KG1 (cell line): ENCODE data around the gene PLXDC2.
"Not testable (repeated sequence)": the region's sequence is repeated elsewhere in the genome, so short reads cannot be mapped to it uniquely, and the experiment has no call there.

Experiments
- DNase-seq: peaks from one replicate; lab custom pipeline; 2025; lab: John Stamatoyannopoulos, UW

The PLXDC2 gene

DNA sequence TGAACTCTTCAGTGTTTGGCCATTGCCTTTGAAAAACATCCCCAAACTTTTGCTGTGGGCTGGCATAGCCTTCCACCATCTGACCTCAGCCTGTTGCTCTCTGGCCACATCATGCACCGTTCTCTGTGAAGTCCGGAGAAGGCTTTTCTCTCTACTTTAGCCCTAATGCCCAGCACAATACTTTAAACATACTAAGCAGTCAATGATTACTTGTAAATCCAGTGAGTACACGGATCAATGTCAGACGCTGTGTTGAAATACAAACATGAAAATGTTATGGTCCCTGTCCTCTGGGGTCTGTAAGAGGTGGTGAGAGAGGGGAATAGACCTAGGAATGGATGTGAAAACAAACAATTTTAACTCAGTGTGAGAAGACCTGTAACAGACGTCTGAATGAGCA, 297.9 kb downstream of the PLXDC2 start:
- no peak for DNase-seq

DNA sequence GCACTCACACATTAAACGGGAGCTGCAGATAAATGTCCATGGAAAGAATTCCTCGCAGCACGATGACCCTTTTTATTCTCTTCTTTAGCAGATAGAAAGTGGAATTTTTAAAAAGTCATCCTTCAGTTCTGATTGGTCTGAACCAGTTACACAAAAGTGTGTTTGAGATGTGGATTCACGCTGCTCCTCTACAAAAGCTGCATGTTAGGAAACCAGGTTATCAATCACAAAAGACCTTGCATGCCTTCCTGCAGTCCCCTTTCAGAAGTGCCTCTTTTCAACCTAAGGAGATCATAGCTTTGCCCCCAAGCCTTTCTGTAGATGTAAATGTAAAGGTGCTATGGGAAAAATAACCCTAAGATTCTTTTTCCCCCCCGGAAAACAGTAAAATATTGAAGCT, 299.7 kb downstream of the PLXDC2 start:
- no peak for DNase-seq

DNA sequence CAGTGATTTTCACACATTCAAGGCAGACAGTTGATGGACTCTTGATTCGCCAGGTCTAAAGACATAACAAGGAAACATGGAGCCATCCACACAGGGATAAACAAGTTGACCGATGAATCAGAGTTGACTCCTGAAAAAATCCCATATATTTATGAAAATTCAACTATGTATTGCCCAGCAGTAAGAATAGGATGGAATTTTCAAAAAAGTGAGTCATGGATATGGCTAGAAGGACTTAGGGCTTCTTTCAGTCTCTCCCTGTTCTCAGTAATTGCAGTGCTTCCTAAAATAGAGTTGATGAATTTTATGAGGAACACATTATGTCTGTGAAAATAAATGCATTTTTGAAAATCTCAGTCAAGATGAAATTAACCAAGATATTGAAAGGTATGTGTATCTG, 301.2 kb downstream of the PLXDC2 start:
- DNase-seq: no peak

DNA sequence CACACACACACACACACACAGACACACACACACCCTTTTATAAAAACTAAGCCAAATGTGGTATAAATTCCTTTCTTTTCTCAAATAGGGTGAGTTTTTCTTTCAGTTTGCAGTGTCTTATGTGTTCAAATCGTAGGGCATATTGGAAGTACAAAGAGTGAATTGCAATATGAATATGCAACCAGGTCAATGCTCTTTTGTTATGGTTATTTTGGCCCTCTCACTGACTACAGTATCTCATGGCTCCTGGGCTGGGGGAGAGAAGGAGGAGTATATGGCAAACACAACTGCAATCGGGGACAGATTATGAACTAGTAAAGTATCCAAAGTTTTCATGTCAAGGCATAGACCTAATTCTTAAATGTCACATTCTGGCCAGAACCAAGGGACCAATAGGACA, 301.9 kb downstream of the PLXDC2 start:
- DNase-seq: no peak

DNA sequence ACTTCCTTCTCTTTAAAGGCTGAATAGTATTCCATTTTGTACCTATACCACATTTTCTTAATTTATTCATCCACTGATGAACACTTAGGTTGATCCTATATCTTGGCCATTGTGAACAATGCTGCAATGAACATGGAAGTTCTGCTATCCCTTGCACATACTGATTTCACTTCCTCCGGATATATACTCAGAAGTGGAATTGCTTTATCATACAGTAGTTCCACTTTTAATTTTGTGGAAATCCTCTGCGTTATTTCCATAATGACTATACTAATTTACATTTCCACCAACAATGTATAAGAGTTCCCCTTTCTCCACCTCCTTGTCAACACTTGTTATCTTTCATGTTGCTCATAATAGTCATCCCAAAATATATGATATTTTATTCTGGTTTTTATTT, 312.6 kb downstream of the PLXDC2 start:
- DNase-seq: no peak

DNA sequence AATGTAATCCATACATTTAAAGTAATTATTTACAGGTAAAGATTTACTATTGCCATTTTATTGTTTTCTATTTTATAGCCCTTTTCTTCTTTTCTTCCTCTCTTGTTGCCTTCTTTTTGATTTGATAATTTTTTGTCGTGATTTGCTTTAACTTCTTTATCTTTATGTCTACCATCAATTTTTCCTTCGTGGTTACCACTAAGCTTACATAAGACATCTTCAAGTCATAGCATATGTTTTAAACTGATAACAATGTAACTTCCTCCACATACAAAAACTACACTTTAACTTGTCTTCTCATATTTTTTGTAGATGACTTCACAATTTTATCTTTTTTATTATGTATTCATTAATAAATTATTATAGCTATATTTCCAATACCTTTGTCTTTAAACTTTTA, 316.6 kb downstream of the PLXDC2 start:
- no peak for DNase-seq

DNA sequence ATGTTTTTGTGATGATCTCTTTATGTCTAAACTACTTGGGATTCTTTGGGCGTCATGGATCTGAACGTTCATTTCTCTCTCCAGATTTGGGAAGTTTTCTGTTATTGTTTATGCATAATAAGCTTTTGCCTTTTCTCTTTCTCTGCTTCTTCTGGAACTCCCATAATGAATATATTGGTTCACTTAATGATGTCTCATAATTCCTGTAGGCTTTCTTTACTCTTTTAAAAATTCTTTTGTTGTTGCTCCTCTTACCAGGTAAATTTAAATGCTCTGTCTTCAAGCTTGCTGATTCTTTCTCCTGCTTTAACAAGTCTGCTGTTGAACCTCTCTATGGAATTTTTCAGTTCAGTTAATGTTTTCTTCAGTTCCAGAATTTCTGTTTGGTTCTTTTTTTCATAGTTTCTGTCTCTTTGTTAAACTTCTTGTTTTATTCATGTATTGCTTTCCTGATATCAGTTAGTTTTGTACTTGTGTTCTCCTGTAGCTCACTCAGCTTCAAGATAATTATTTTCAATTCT, 317.5 kb downstream of the PLXDC2 start:
- DNase-seq: no peak

DNA sequence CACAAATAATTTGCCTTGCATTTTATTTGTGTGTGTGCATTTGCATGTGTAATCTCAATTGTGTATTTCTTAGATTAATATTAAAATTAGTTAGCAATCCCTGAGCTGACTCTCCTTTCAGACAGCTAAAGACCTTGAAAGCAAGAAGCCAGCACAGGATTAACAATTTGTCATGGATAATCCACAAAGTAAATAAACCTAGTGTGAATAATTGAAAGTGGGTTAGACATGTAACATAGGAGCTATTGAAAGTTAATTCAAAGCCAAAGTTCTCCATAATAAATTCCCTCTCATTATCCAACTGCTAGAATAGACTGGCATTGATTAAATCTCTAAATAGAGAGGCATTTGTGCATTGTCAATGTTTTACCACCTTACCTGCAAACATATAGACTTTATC, 326.1 kb downstream of the PLXDC2 start:
- DNase-seq: no peak

DNA sequence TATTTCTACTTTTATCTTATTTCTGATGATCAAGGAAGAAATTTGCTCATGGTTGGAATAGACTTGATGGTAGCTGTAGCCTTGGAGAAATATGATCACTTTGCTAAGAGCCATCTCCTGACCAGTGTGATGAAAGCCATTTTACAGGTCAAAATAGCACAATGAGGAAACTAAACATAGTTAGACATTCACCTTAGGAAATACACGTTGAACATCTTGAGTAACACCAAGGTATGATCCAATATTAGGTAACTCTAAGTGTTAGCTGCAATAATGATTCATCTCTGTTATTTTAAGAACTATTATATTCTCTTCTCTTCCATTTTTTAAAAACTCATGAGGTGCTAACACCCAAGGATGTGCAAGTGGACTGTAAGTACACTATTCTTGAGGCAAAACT, 328.0 kb downstream of the PLXDC2 start:
- DNase-seq: no peak

DNA sequence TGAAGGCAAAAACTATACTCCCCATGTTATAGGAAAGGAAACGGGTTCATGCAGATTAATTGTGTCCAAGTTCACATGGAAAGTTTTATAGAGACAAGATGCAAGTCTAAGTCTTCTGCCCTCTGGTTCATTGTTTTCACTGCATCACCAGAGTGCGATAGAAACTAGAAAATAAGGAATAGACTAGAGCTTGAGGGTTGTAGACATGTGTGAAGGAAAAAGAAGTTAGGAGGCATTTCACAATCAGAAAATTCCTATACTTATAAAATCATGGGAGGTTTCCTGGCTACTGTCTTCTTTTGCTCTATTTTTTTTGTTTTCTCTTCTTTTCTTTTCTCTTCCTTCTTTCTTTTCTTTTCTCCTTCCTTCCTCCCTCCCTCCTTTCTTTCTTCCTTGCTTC, 329.8 kb downstream of the PLXDC2 start:
- no peak for DNase-seq

DNA sequence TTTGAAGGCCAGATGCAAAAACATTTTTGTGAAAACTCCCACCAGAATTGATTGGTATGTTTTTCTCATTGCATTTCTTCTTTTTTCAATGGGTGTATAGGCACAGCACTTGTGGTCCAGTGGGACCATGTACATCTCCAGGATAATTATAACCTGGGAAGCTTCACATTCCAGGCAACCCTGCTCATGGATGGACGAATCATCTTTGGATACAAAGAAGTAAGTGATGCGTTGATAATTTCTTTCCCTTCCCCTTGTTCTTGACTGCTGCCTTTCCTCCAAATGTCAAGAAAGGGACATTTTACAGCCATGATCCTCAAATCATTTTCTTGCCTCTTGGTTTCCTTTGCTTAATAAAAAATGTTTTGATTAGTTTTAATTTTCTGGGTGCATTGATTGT, 331.5 kb downstream of the PLXDC2 start:
- DNase-seq: no peak

DNA sequence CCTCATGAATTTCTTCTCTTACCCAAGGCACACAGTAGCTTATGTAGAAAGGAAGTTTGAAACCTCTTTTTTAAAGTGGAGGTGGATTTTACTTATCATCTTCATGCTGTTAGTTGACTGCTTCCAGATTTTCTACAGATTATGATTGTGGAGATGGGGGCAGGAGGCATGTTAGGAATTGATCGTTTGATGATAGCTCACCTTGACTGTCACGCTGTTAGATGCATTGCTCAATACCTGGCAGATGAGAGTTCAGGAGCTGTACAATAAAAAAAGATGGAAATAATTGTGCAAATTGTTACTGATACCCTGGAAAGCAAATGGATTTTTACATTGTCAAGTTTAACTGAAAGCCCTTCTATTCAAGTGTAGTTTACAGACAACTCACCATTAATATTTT, 340.3 kb downstream of the PLXDC2 start:
- DNase-seq: no peak

DNA sequence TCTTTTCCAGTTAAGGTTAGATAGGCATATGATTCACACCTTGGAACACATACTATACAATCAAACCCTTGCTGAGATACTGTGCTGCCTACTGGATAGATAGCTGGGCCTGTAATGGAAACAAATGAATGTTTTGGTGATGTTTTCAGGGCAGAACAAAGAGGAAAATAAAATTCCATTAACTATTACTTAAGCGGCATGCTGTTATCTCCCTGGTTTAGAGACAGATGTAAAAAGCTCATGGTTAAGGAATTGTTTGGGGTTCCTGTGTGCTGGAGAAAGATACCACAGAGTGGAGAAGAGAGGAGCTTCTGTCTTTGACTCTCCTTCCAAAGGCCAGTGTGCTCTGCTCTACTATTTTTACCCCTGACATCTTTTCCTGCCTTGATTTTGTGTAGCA, 341.1 kb downstream of the PLXDC2 start:
- DNase-seq: no peak

DNA sequence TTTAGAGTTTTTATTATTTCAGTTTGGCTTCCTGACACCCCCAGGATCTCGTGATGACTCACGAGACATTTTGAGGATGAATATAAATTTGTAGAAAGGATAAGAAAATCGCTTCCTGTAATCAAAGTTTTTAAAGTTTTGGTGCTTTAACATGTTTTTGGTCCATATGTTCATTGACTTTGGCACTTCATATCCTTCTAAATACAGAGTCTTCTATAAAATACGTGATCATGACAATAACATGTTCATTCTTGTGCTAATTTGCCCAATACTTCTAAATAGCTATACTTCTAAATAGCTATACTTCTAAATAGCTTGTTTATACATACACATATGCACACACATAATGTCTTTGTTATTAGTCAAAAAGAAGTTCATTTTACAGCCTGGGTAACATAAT, 341.9 kb downstream of the PLXDC2 start:
- no peak for DNase-seq

DNA sequence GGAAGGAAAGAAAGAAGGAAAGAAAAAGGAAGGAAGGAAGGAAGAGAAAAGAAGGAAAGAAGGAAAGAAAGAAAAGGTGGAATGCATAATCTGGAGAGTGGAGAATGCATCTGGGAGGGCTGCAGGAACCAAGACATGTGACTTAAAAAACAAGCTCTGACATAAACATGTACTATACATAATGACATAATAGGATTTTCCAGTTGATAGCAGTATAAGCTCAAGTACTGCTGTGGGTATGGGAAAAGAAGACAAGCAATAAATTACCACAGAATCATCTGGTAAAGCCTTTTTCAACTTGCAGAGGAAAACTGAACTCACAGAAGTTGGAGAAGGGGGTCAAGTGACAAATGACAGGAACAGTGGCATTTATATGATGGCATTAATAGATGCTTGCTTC, 345.9 kb downstream of the PLXDC2 start:
- DNase-seq: no peak

DNA sequence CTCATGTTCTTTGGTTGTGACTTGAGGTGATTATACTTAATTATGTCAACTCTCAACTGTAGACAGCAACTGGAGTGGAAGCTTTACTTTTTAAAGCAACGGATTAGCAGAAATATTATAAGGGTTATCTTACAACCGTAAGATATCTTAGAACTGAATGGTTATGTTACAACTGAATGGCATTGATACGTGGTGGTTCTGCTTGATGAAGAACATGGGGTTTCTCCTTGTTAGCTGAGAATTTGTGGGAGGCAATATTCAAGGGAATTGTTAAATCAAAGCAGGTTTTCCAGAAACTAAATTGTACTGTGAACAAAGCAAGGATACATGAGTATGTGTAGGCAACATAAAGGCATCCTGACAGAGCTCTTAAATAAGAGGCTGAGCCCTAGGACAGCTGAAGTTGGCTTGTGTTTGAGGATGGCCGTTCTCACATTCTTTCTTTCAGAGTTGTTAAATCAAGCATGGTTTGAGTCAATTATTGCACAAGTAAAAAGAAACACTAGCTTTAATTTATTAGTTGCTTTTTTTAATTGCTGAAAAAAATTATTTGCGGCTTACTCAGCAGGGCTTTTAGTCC, 350.0 kb downstream of the PLXDC2 start:
- no peak for DNase-seq

DNA sequence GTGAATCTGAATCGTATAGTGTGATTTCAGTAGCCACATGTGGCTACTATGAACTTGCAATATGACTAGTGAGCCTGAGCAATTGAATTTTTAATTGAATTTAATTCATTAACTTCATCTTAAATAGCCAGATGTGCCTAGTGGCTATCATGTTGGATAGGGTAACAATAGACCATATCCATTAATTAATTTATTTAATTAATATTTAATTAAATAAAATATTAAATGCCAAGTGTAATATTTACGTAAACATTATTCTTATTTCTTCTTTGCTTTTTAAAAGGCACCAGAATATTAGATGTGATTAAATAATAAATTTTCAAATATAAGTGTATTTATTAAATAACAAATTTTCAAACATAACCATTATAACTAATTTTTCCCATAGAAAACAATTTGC, 354.4 kb downstream of the PLXDC2 start:
- DNase-seq: no peak

DNA sequence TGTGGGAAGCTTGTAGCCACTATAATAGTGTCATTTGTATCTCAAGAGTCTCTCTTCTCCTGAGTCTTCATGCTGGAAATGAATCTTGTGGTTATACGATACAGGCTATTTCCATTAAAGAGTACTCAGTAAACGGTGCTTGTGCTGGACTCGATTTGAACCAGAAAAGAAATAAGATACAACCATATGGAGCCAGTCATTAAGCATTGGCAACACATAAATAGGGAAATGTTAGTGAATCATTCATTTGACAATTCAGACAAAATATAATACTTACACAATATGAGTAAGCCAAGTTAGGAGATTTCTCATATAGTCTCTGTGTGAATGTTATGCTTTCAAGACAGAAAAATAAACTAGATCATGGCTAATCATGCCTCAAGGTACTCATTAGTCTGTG, 356.8 kb downstream of the PLXDC2 start:
- DNase-seq: no peak

DNA sequence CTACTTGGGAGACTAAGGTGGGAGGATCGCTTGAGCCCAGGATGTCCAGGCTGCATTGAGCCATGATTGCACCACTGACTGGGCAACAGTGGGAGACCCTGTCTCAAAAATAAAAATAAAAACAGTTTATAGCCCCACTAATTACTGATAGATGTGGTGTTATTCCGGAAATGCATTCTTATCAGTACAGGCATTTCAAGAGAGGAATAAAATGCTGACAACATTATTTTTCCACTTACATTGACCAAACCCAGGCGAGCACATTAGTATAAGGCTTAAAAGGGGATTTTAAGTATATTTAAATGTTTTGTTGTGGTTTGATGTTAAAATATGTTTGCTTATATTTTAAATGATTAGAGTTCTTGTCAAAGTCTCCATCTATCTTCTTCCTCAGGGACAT, 359.5 kb downstream of the PLXDC2 start:
- DNase-seq: no peak

DNA sequence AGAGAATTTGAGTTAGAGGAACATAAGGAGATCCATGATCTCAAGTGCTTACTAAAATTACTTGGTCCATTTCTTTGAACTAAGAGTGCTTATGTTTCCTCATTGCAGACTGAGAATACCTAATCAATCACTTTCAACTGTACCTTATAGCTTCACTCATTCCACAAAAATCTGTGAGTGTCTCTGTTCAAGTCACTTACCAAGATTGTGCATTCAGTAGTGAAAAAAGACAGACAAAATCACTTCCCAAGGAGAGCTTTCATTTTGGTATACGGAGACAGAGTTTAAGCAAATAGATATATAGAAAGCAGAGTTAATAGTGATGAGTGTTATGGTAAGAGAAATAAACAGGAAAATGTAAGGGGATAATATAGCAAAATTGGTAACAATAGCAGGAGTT, 364.5 kb downstream of the PLXDC2 start:
- DNase-seq: no peak

DNA sequence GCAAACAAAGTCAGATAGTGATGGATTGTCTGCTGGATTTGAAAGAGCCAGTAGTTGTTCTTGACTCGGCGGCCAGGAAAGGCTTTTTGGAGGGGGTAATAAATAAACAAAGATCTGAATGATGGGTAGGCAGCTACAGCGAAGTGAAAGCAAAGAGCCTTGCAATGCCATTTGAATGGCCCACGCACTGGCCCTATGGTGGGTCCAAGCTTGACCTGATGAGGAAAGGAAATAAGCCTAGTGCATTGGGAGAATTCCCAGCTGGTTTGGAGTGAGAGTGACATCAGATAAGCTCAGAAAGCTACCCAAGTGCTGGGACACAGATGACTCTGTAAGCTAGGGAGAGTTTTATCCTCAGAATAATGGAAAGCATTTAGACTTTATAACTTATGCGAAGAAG, 365.2 kb downstream of the PLXDC2 start:
- DNase-seq: no peak

DNA sequence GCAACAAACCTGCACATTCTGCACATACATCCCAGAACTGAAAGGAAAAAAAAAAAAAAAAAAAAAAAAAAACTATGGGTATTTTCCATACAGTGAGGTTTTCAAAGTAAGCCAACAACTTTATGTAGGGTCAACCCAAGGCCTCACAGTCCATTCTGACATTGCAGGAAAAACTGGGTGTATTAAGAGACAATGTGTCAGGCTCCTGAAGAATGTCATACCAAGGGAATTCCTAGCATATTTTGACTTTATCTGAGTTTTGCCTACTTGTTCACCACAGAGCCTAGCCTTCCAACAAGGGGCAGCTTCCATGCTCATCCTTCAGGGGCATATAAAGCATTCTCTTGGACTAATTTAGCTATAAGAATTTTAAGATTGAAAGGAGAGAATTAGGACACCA, 368.9 kb downstream of the PLXDC2 start:
- no peak for DNase-seq

DNA sequence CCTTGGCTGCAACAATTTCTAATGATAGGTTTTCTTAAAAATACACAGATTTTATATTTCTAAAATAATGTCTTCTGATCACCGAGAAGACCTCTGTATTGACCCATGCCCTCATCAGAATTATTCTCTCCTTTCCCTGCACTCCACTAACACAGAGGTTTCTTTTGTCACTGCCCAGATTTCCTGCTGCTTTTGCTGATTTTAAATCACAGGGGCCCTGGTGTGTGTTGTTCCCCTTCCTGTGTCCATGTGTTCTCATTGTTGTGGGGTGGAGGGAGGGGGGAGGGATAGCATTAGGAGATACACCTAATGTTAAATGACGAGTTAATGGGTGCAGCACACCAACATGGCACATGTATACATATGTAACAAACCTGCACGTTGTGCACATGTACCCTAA, 375.2 kb downstream of the PLXDC2 start:
- DNase-seq: not testable (repeated sequence)

DNA sequence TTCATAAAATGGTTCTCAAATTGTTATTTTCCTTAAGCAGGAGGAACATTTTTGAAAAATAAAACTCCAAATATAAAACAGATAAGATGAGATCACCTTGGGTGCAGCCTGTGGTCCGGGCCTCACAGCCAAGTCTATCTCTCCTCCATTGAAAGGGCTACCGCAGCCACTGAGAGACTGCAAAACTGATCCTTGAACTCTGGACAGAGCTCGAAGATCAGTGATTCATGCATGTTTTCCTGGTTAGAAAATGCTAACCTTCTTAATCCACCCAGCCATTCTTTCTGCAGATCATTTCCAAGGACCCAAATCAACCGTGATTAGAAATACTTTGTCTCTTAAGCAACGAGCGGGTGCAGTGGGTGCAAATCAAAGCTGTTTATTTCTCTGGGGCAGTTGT, 378.8 kb downstream of the PLXDC2 start:
- DNase-seq: no peak

DNA sequence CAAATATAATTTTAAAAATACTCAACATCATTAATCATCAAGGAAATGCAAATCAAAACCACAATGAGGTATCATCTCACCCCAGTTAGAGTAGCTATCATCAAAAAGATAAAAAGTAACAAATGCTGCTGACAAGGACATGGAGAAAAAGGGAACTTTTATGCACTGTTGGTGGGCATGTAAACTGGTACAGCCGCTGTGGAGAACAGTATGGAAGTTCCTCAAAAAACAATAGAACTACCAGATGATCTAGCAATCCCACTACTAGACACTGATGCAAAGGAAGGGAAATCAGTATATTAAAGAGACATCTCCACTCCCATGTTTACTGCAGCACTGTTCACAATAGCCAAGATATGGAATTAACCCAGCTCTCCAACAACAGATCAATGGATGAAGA, 384.5 kb downstream of the PLXDC2 start:
- no peak for DNase-seq
